VCaP (cell line): ENCODE data around the gene NMRAL1.

Experiments used
- H3K27ac ChIP-seq: fragments of 450-650 bp; 2 replicates; pipeline ENCODE4 v1.5.1; 2017
- TF ChIP-seq, protein P1 (sequence below): fragments of 450-650 bp; conservative IDR thresholded peaks from 2 replicates; pipeline ENCODE4 v1.5.1; 2017; ENCODE audit warnings: mild to moderate bottlenecking, moderate library complexity

NMRAL1 gene

DNA sequence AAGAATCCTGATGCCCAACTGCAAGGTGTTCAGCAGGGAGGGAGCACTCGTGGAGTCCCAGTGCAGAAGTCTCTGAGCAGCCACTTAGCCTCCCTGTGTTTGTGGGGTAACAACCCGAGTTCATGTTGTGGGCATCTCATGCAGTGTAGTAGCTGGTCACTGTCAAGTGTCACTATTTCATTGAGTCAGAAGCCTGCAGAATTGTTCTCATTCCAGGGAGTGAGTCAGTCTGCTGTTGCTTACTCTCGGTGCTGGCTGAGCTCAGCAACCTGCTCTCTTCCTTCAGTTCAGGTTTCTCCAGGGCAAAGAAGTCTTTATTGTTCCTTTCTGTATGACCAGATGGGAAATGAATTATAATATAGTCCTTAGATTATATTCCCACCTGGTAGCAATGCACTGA is 25.8 kb upstream of the NMRAL1 start:
- TF ChIP-seq, protein P1, sequence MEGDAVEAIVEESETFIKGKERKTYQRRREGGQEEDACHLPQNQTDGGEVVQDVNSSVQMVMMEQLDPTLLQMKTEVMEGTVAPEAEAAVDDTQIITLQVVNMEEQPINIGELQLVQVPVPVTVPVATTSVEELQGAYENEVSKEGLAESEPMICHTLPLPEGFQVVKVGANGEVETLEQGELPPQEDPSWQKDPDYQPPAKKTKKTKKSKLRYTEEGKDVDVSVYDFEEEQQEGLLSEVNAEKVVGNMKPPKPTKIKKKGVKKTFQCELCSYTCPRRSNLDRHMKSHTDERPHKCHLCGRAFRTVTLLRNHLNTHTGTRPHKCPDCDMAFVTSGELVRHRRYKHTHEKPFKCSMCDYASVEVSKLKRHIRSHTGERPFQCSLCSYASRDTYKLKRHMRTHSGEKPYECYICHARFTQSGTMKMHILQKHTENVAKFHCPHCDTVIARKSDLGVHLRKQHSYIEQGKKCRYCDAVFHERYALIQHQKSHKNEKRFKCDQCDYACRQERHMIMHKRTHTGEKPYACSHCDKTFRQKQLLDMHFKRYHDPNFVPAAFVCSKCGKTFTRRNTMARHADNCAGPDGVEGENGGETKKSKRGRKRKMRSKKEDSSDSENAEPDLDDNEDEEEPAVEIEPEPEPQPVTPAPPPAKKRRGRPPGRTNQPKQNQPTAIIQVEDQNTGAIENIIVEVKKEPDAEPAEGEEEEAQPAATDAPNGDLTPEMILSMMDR = no peak
- no peak overlapping the region for H3K27ac ChIP-seq

DNA sequence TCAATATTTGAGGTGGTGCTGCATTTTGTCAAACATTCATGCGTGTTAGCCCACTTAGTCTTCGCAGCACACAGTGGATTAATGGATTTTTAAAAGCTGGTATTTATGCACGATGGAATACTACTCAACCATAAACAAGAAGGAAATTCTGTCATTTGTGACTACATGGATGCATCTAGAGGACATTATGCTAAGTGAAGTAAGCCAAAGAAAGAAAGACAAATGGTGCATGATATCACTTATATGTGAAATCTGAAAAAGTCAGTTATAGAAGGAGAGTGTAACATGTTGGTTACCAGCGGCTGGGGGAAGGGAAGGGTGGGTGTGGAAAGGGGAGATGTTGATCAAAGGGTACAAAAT is 24.8 kb upstream of the NMRAL1 start:
- TF ChIP-seq, protein P1 = no peak
- H3K27ac ChIP-seq = no peak overlapping the region

DNA sequence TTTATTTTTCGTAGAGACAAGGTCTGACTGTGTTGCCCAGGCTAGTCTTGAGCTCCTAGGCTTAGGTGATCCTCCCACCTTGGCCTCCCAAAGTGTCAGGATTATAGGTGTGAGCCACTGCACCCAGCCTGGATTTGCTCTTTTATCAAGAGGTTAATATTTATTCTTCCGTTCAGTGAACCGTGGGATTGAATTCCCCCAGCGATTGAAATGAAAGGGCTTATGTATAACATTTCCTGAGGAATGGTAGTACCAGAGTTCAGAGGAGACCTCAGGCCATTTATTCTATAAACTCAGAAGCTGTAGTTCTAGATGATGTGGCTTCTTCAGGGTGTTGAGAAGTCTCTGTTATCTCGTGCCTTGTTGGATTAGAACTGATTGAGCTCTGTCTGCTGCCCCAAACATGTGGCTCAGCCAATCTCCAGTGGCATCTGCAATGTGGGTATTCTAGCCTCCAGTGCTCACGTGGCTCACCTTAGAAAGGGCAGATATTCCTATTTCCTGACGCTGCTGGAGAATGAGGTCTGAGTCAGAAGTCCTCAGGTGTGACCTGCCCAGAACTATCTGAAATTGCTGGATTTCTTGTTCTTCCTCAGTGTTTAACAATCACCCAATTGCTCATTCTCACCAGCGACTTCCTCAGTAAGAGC is 24.2 kb upstream of the NMRAL1 start:
- H3K27ac ChIP-seq = no peak overlapping the region
- TF ChIP-seq, protein P1 = no peak

DNA sequence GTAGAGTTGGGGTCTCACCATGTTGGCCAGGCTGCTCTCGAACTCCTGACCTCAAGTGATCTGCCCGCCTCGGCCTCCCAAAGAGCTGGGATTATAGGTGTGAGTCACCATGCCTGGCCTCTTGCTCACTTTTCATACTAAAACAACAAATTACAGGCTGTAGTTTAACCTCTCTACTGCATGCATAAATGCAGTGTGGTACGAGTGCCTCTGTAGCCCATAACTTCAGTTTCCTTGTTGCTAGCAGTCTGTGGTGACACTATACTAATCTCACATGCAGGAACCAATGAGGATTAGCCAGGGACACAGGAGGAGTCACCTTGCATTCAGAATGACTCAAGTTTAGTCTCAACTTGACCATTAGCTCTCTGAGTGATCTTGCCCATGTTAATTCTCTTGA is 21.9 kb upstream of the NMRAL1 start:
- H3K27ac ChIP-seq = no peak overlapping the region
- TF ChIP-seq, protein P1 = no peak

DNA sequence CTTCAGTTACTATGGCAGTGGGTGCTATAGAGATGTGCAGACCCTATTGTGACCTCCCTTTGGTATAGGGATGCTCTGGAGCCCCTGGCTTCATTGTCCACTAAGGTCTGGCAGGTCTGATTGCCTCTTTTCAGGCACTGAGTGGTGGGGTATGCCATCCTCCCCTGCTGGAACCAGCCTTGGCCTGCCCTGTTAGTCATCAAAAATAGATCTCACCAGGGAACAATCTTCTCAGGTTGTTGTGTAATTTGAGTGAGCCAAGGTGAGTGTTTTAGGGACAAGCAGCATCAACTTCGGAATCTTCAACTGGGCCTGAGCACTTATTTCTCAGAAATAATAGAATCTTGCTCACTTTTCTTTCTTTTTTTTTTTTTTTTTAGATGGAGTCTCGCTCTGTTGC is 21.3 kb upstream of the NMRAL1 start:
- H3K27ac ChIP-seq = no peak overlapping the region
- TF ChIP-seq, protein P1 = no peak

DNA sequence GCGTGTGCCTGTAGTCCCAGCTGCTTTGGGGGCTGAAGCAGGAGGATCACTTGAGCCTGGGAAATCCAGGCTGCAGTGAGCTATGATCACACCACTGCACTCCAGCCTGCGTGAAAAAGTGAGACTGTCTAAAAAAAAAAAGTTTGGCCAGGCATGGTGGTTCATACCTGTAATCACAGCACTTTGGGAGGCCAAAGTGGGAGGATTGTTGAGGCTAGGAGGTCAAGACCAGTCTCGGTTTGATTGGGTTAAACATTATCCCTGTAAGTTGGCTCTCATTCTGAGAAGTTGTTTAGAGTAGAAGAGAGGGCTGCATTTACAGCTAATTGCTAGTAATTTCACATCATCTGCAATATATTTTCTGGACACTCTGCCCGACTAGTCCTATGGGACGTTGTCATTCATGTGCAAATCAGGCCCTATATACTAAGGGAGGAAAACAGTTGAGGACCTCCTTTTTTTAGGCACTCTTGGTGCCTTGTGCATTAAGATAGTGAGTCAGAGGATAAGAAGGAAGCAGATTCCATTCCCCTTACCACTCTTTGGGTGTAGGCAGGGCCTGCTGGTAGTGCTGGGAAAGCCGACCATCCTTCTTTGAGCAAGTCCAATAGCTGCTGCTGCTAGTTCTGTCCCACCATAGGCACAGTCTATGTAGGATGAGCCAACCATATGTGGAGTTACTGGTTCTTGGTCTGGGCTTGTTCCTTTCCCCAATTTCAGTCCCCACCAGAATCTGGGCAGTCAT is 20.5 kb upstream of the NMRAL1 start:
- TF ChIP-seq, protein P1 = no peak
- H3K27ac ChIP-seq = no peak overlapping the region

DNA sequence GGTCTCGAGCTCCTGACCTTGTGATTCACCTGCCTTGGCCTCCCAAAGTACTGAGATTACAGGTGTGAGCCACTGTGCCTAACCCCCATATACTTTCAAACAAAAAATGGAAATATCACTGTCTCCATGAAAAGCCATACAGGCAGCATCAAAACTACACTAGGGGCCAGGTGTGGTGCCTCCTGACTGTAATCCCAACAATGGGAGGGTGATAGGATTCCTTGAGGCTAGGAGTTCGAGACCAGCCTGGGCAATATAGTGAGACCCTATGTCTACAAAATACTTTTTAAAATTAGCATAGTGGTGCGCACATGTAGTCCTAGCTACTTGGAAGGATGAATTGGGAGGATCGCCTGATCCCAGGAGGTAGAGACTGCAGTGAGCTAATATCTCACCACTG is 17.5 kb upstream of the NMRAL1 start:
- TF ChIP-seq, protein P1 = no peak
- H3K27ac ChIP-seq = no peak overlapping the region
